HG02588 (cell line): ENCODE results near the gene PPM1D.

Experiments
- ATAC-seq: cut with Tn5 transposase; IDR thresholded peaks from one replicate; pipeline ENCODE4 v1.9.1; 2021; ENCODE audit warnings: mild to moderate bottlenecking, moderate library complexity; ENCODE audit not compliant: unreplicated experiment

PPM1D gene

DNA sequence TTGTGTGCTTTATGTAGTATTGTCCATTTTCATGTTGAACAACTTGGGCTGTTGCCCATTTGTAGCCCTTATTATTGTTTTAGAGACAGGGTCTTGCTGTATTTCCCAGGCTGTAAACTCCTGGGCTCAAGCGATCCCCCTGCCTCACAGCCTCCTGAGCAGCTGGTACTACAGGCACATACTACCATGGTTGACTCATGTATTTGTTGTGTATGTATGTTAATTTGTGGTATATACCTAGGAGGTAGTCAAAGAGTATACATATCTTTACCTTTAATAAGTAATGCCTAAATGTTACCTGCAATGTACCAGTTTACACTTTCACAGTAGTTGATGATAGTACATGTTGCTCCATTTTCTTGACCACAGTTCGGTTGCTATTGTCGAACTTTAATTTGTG lies 18.1 kb downstream of the PPM1D start:
- no peak for ATAC-seq

DNA sequence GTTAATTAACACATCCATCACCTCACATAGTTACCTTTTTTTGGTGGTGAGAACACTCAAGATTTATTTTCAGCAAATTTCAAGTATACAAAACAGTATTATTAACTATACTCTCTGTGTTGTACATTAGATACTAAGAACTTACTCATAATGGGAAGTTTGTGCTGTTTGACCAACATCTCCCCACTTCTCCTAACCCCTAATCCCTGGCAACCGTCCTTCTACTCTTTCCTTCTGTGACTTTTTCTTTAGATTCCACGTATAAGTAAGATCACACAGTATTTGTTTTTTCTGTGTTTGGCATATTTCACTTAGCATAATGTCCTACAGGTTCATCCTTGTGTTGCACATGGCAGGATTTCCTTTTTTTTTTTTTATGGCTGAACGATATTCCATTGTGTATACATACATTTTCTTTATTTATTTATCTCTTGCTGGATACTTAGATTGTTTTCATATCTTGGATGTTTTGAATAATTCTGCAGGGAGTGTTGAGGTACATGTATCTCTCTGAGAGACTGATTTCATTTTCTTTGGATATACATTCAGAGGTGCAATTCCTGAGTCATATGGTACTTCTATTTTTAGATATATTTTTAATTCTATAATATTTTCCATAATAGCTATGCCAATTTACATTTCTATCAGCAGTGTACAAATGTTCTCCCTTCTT lies 19.0 kb downstream of the PPM1D start:
- no peak for ATAC-seq

DNA sequence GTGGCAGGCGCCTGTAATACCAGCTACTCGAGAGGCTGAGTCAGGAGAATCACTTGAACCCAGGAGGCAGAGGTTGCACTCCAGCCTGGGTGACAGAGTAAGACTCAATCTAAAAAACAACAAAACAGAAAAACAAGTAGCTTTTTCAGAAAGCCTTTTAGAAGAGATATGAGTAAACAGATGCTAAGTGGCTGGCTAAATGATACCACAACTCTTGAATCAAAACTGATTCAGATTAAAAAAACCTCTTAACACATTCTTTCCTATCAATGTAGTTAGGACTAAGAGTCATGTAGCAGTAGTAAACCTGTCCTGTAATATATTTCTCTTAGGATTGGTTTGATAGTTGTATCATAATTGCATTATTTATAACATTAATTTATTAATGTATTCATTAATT lies 23.0 kb downstream of the PPM1D start:
- ATAC-seq, result no peak

DNA sequence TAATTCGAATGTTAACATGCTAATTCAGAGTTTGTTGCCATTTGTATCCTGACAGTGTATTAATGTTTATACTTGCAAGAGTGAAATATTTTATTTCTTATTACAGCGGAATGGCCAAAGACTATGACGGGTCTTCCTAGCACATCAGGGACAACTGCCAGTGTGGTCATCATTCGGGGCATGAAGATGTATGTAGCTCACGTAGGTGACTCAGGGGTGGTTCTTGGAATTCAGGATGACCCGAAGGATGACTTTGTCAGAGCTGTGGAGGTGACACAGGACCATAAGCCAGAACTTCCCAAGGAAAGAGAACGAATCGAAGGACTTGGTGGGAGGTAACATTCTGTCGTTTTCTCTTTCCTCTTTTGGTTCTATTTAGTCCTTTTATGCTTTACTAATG lies 23.4 kb downstream of the PPM1D start:
- ATAC-seq, result no peak

DNA sequence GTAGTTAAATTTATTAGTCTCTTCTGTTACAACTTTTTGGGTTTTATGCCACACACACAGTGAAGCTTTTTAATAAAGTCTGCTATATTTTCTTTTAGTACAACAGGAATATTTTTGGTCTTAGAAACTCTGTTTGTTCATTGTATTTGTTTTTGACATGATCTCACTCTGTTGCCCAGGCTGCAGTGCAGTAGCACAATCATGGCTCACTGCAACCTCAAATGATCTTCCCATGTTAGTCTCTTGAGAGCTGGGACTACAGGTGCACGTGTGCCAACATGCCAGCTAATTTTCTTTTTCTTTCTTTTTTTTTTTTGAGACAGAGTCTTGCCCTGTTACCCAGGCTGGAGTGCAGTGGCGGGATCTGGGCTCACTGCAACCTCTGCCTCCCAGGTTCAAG lies 27.1 kb downstream of the PPM1D start:
- ATAC-seq, result no peak

DNA sequence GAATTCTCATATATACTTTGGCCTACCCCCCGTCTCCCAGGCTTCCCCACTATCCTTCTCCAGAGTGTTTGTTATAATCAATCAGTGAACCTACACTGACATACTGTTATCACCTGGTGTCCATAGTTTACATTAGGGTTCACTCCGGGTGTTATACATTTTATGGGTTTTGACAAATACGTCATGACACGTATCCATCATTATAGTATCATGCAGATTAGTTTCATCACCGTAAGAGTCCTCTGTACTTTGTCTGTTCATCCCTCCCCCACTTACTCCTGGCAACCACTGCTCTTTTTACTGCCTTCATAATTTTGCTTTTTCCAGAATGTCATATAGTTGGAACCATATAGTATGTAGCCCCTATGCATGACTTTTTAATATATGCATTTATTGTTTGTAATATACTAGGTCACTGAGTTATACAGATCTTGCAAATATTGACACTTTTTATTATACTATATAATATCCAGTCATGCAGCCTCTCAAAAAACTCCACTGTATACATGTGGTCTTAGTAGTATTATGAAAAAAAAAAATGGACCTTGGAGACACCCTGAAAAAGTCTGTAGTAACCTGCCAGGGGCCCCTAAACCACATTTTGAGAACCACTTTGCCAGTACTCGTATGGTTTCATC lies 28.4 kb downstream of the PPM1D start:
- no peak for ATAC-seq

DNA sequence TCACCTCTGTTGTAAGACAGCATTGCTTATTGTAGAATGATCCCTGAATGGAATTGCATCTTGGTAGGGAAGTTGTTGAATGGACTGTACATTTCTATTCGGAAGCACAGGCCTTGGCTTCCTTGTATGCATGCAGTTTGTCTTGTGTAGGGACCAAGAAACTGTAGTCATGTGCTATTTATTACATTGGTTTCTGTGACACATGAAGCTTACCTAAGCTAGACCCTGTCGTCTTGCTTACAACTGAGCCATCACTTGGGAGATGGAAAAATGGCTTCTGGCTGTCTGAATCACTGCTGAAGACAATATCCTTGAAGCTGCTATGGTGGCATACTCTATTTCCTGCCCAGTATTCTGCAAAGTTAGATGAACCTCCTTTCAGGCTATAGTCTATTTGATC lies 29.1 kb downstream of the PPM1D start:
- ATAC-seq, result no peak

DNA sequence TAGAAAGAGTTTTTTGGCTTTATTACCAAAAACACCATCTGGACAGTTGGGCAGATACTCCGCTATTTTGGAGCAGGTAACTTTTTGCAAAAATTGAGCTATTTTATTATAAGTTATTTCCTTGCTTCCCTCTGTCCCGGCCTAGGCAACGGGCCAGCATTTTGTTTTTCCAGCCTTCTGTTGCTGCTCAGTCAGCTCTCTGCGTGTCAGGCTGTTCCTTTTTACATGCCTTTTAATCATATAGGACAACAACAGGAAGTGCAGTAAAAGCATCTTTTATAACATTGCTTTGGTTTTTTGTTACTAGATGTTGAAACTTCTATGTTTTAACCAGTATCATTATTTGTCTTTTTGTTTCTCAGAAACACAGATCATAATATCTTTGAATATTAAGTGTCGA lies 30.4 kb downstream of the PPM1D start:
- no peak for ATAC-seq

DNA sequence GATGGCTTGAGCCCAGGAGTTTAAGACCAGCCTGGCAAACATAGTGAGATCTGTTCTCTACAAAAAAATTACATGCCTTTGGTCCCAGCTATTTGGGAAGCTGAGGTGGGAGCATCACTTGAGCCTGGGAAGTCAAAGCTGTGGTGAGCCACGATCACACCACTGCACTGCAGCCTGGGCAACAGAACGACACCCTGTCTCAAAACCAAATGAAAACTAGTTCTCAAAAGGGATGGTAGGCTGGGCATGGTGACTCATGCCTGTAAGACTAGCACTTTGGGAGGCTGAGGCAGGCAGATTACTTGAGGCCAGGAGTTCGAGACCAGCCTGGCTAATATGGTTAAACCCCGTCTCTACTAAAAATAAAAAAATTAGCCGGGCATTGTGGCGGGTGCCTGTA lies 31.1 kb downstream of the PPM1D start:
- no peak for ATAC-seq

DNA sequence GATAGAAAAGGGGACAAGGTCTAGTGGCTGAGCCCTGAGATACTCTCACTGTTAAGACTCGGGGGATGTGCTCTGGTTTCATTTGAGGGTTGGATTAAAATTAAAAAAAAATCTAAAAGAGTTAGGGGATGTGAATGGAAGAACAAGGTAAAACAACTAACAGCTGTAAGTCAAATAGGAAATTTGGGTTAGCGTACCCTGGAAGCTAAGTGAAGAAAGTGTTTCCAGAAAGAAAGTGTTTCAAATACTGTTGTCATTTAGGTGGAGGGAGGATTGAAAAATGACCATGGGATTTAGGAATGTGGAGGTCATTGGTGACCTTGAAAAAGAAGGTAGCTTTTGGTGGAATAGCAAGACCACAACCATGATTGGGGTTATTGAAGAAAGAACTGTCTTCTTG lies 37.7 kb downstream of the PPM1D start:
- no peak for ATAC-seq

DNA sequence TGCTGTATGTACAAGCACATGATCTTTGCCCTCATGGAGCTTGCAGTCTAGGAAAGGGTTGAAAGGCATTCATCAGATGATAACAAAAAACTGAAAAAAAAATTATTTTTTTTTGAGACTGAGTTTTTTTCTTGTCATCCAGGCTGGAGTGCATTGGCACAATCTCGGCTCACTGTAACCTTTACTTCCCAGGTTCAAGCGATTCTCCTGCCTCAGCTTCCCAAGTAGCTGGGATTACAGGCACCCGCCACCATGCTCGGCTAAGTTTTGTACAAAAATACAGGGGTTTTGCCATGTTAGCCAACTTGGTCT lies 39.0 kb downstream of the PPM1D start:
- ATAC-seq, result no peak

DNA sequence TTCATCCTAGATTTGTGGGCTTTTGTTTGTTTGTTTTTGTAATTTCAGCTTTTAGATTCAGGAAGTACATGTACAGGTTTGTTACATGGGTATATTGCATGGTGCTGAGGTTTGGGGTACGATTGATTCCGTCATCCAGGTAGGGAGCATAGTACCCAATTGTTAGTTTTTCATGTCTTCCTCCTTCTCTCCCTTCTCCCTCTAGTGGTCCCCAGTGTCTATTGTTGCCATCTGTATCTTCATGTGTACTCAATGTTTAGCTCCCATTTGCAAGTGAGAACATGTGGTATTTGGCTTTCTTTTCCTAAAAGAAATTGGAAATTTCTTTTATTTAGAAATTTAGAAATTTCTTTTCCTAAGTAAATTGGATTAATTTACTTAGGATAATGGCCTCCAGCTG lies 40.5 kb downstream of the PPM1D start:
- ATAC-seq, result no peak

DNA sequence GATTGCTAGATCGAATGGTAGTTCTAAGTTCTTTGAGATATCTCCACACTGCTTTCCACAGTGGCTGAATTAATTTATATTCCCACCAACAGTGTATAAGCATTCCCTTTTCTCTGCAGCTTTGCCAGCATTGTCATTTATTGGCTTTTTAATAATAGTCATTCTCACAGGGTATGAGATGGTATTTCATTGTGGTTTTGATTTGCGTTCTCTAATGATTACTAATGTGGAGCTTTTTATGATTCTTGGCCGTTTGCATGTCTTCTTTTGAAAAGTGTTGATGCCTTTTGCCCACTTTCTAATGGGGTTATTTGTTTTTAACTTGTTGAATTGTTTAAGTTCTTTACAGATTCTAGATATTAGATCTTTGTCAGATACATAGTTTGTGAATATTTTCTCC lies 41.1 kb downstream of the PPM1D start:
- no peak for ATAC-seq

DNA sequence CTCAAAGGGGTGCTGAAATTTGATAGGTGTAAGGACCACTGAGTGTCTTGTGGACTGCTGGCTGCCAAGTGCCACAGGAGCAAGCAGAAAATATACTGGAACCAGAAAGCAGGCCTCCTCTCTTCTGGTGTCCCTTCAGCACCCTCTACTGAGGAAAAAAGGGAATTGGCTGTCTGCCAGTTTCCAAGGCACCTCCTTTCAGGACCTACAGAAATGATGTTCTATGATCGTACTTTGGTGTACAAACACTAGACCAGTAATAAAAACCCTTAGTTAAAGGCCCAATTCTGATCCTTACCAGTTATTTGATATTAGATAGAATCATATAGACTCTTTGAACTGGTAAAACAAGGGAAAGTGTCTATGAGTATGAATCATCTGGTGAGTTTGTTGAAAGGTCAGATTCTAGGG lies 41.8 kb downstream of the PPM1D start:
- ATAC-seq, result no peak

DNA sequence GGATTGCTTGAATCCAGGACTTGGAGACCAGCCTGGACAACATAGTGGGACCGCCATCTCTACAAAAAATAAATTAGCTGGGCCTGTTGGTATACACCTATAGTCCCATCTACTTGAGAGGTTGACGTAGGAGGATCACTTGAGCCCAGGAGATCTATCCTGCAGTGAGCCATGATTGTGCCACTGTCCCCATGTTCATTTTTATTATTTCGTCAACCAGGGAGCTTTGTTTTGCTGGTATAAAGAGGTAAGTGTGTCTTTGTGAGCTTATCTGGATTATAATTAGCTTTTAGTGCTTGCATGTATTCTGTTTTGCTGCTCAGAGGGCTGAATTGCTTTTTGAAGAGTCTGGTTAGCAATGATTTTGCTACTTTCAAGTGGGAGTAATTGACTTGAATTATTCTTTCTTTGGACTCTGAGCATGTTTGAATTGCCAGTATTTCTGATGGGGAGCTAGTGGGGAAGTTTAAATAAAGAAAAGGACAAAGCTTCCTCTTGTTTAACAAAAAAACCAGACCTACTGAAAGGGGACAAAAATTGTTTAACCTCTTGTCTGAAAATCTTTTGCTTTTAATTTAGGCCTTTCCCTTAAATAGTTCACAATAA lies 46.0 kb downstream of the PPM1D start:
- no peak for ATAC-seq

DNA sequence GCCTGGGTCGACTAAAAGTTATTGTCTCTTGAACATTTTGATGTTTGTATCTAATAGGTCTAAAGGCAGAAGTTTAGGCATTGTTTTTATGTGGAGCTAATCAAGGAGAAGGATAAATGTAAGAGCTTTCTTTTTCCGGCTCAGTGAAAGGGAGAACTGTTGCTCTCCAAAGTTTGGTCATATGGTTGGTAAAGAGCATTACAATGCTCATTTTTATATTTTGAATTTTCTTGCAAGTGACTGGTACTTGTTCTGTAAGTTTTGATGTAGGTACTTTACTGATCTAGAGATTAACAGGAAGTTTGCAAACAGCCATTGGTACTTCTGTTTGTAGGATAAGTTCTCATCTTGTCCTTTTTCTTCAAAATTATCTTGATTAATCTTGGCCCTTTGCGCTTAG lies 46.7 kb downstream of the PPM1D start:
- no peak for ATAC-seq

DNA sequence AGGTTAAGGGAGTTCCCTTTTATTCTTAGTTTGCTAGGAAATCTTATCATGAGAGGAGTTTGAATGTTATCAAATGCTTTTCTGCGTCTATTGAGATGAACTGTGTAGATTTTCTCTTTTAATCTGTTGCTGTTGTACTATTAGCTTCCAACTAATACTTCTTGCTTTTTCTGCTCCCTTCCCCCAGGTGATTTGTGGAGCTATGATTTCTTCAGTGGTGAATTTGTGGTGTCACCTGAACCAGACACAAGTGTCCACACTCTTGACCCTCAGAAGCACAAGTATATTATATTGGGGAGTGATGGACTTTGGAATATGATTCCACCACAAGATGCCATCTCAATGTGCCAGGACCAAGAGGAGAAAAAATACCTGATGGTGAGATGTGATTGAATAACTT lies 47.7 kb downstream of the PPM1D start:
- no peak for ATAC-seq

DNA sequence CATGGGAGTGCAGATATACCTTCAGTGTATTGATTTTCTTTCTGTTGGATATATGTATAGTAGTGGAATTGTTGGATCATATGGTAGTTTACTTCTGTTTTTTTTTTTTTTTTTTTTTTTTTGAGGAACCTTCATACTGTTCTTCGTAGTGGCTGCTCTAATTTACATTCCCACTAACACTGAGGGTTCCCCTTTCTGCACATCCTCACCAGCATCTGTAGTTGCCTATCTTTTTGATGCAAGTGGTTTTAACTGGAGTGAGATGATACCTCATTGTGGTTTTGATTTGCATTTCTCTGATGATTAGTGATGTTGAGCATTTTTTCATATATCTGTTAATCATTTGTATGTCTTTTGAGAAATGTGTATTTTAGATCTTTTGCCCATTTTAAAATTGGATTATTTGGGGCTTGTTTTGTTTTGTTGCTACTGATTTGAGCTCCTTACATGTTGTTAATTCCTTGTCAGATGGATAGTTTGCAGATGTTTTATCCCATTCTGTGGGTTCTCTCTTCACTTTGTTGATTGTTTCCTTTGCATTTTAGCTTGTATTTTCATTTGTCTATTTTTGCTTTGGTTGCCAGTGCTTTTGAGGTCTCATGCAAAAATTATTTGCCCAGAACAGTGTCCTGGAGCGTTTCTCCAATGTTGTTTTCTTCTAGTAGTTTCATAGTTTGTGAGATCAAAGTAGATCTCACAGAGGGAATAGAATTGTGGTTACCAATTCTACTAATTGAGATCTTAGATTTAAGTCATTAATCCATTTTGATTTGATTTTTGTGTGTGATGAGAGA lies 52.7 kb downstream of the PPM1D start:
- ATAC-seq, result peak; percentile 95

DNA sequence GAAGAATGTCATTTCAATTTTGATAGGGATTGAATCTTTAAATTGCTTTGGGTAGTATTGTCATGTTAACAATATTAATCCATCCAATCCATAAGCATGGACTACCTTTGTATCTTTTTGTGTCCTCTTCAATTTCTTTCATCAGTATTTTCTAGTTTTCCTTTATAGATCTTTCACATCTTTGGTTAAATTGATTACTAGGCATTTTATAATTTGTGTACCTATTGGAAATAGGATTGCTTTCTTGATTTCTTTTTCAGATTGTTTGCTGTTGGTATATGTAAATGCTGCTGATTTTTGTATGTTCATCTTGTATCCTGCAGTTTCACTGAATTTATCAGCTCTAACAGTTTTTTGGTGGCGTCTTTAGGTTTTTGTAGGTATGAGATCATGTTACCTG lies 53.6 kb downstream of the PPM1D start:
- ATAC-seq, result no peak

DNA sequence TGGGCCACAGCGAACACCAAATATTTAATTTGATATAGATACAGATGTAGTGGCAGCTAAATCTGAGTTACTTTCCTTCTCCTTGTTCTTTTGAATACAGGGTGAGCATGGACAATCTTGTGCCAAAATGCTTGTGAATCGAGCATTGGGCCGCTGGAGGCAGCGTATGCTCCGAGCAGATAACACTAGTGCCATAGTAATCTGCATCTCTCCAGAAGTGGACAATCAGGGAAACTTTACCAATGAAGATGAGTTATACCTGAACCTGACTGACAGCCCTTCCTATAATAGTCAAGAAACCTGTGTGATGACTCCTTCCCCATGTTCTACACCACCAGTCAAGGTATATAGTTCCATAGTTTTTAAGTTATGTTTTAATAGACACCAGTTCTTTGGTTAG lies 56.5 kb downstream of the PPM1D start:
- ATAC-seq, result no peak

DNA sequence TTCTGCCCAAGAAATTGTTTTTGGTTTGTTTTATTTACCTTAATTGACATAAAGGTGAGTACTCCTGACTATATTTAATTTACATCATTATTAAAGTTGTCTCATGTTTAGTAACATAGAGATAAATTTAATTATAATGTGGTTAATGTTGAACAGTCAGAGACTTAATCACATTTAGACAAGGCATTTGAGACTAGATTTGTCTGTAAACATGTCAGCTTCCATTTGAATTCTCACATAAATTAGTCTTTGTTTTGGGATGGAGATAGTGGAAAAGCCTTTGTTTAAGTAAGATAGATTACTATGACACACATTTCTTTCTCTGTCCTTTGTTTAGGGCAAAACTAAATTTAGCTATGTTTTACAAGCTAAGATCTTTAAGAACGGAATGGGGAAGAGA lies 59.2 kb downstream of the PPM1D start:
- no peak for ATAC-seq

DNA sequence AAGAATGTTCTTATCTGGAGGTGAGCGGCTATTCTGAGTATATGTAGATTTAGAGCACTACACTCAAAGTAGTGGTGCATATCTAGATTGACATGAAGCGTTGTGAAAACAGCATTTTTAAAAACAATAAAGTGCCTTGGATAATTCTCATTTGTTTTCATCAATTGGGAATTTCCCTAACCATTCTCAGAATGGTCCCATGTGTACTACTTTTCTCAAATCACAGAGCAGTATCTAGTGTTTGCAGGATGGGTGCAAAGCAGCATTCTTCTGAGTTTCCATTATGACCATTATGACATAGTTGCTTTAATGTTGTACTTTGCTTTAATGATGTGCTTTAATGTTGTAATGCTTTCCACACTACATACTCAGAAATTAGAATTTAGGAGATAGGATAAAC lies 61.5 kb downstream of the PPM1D start:
- no peak for ATAC-seq
